HepG2 (cell line): ENCODE results near the gene RANBP6. TPM values are rescaled to one million over a fixed set of nuclear protein-coding genes. Genes with fewer than 3 reads are reported as not detected.

Source experiments
- ATAC-seq: fragments of 200-7000 bp; cut with Tn5 transposase; 3 replicates; pipeline ENCODE4 v1.9.1; 2020; ENCODE audit warnings: mild to moderate bottlenecking, moderate library complexity
- BruUV-seq: library from RNA; stranded (reverse); fragments of 400-500 nt; replicated peaks from 2 replicates; lab custom pipeline; 2021; lab: Mats Ljungman, UMichigan
- CTCF ChIA-PET: fragments of 300-600 bp; formaldehyde crosslinking; extraction: SDS; loops from one replicate; lab custom pipeline; 2021; ENCODE audit warnings: low total read pairs, inconsistent platforms, low intra/inter-chr PET ratio; lab: Yijun Ruan, JAX
- POLR2A ChIA-PET: fragments of 350-600 bp; sonication (Branson Sonifier 250); formaldehyde crosslinking; loops from one replicate; lab custom pipeline; 2020; ENCODE audit warnings: antibody characterized with exemption, inconsistent platforms; lab: Yijun Ruan, JAX
- DNase-seq: peaks from one replicate; pipeline ENCODE4 v3.0.0-alpha.2; 2015; ENCODE audit warnings: low spot score
- FAIRE-seq: peaks from 3 replicates; lab custom pipeline; 2011; peaks lifted over from hg19 to GRCh38; lab: Jason Lieb, UNC
- H2AFZ ChIP-seq: one replicate; pipeline ENCODE4 v1.6.1; 2011; ENCODE audit warnings: low read length, inconsistent platforms
- H3K27ac ChIP-seq: fragments of 300-600 bp; 3 replicates; pipeline ENCODE4 v1.8.0; 2011; ENCODE audit warnings: mixed run types, mild to moderate bottlenecking, mixed read lengths, low read length, inconsistent platforms; ENCODE audit not compliant: insufficient read depth; ENCODE audit errors: extremely low read length
- H3K27me3 ChIP-seq, 2 experiments: fragments of 200-600 bp in 1 of 2; 2 replicates in 1 of 2; 3 replicates in 1 of 2; pipeline versions ENCODE4 v1.6.0 to v1.8.0; 2011; ENCODE audit warnings: low read length in 2 of 2, mild to moderate bottlenecking in 2 of 2, moderate library complexity in 2 of 2, inconsistent platforms in 1 of 2; ENCODE audit not compliant: insufficient read depth in 2 of 2, control insufficient read depth in 1 of 2
- H3K36me3 ChIP-seq, 2 experiments: fragments of 200-600 bp in 1 of 2; replicated peaks in 1 of 2; 2 replicates in 1 of 2; 3 replicates in 1 of 2; pipeline versions ENCODE4 v1.5.1 to v1.8.0; 2011; ENCODE audit warnings: low read length in 2 of 2, inconsistent platforms in 1 of 2; ENCODE audit not compliant: insufficient read depth in 2 of 2, control insufficient read depth in 1 of 2
- H3K4me1 ChIP-seq: 2 replicates; pipeline ENCODE4 v1.5.1; 2012; ENCODE audit warnings: low read length, inconsistent platforms; ENCODE audit not compliant: insufficient read depth
- H3K4me2 ChIP-seq: 2 replicates; pipeline ENCODE4 v1.6.0; 2011; ENCODE audit warnings: low read depth, low read length, inconsistent platforms
- H3K4me3 ChIP-seq, 3 experiments: fragments of 200-600 bp in 1 of 3; sonication (generic), shearing (Covaris generic) in 1 of 3; replicated peaks in 1 of 3; 2 replicates each; pipeline ENCODE4 v1.5.1; 2011 to 2016; ENCODE audit warnings: low read length in 3 of 3, inconsistent platforms in 2 of 3, low read depth in 2 of 3, mild to moderate bottlenecking in 2 of 3, control low read depth in 1 of 3, mixed read lengths in 1 of 3; ENCODE audit not compliant: insufficient read depth in 1 of 3
- H3K79me2 ChIP-seq: one replicate; pipeline ENCODE4 v1.6.1; 2011; ENCODE audit warnings: low read length, inconsistent platforms; ENCODE audit not compliant: insufficient read depth
- H3K9ac ChIP-seq: 2 replicates; pipeline ENCODE4 v1.6.0; 2011; ENCODE audit warnings: mild to moderate bottlenecking, low read depth, low read length, inconsistent platforms; ENCODE audit not compliant: insufficient read depth
- H3K9me3 ChIP-seq: 2 replicates; pipeline ENCODE4 v1.5.1; 2012; ENCODE audit warnings: mild to moderate bottlenecking, low read length
- H4K20me1 ChIP-seq: 2 replicates; pipeline ENCODE4 v1.6.0; 2011; ENCODE audit warnings: inconsistent platforms, mild to moderate bottlenecking, low read length, moderate library complexity; ENCODE audit not compliant: insufficient read depth
- CBFB ChIP-seq: sonication (generic); formaldehyde crosslinking; IDR thresholded peaks from 2 replicates; pipeline ENCODE4 v1.4.0; 2020; ENCODE audit warnings: missing genetic modification reagents
- JDP2 ChIP-seq: sonication (generic); formaldehyde crosslinking; IDR thresholded peaks from 2 replicates; pipeline ENCODE4 v1.8.1; 2022; ENCODE audit warnings: missing genetic modification reagents, borderline replicate concordance
- MAFK ChIP-seq, 2 experiments: IDR thresholded peaks in 1 of 2; conservative IDR thresholded peaks in 1 of 2; 2 replicates each; pipeline ENCODE4 v1.6.1; 2011; ENCODE audit warnings: improper control_type of control experiment in 2 of 2, low read length in 2 of 2
- PTBP1 ChIP-seq: fragments of 200-400 bp; formaldehyde crosslinking; IDR thresholded peaks from 2 replicates; pipeline ENCODE4 v1.6.1; 2018; ENCODE audit warnings: low read length, low read depth; ENCODE audit not compliant: poor library complexity, severe bottlenecking
- RFX3 ChIP-seq: IDR thresholded peaks from 2 replicates; pipeline ENCODE4 v1.6.1; 2016; ENCODE audit warnings: missing biosample characterization, missing genetic modification reagents
- SNAI1 ChIP-seq: sonication (generic); formaldehyde crosslinking; IDR thresholded peaks from 2 replicates; pipeline ENCODE4 v1.5.0; 2020; ENCODE audit warnings: mild to moderate bottlenecking, missing genetic modification reagents, borderline replicate concordance
- SP2 ChIP-seq: sonication (generic); formaldehyde crosslinking; IDR thresholded peaks from 2 replicates; pipeline ENCODE4 v1.5.1; 2020; ENCODE audit warnings: mild to moderate bottlenecking, missing genetic modification reagents
- STAT5B ChIP-seq: sonication (generic); formaldehyde crosslinking; IDR thresholded peaks from 2 replicates; pipeline ENCODE4 v1.4.0; 2020; ENCODE audit warnings: missing genetic modification reagents
- TFDP1 ChIP-seq: IDR thresholded peaks from 2 replicates; pipeline ENCODE4 v1.6.1; 2016; ENCODE audit warnings: missing compliant biosample characterization, missing genetic modification reagents, borderline replicate concordance
- ZNF501 ChIP-seq: sonication (generic); formaldehyde crosslinking; IDR thresholded peaks from 2 replicates; pipeline ENCODE4 v1.5.1; 2020; ENCODE audit warnings: mild to moderate bottlenecking, moderate library complexity, missing genetic modification reagents
- ZNF639 ChIP-seq: conservative IDR thresholded peaks from 2 replicates; pipeline ENCODE4 v1.6.1; 2018; ENCODE audit warnings: missing genetic modification reagents
- ZNF737 ChIP-seq: sonication (generic); formaldehyde crosslinking; IDR thresholded peaks from 2 replicates; pipeline ENCODE4 v1.5.0; 2020; ENCODE audit warnings: missing genetic modification reagents, mild to moderate bottlenecking, borderline replicate concordance
- ZSCAN21 ChIP-seq: sonication (generic); formaldehyde crosslinking; IDR thresholded peaks from 2 replicates; pipeline ENCODE4 v1.8.0; 2022; ENCODE audit warnings: mild to moderate bottlenecking, missing genetic modification reagents, moderate library complexity, borderline replicate concordance
- WGBS: methylation state at CpG from one replicate; pipeline ENCODE4 v1.1.6; 2017; ENCODE audit warnings: low lambda C conversion rate; 5-methylcytosine and 5-hydroxymethylcytosine counted together
- in situ Hi-C: cut with HindIII; loops from 2 replicates; pipeline ENCODE4 v1.10.0; 2017; ENCODE audit warnings: low pct_unique_long_range_greater_than_20kb; ENCODE audit not compliant: extremely low pct_ligation_motif_present
- intact Hi-C: fragments of 100-400 bp; cut with micrococcal nuclease; formaldehyde crosslinking; loops from one replicate; pipeline ENCODE4 v1.10.0; 2022; ENCODE audit not compliant: unreplicated experiment
- polyA plus RNA-seq, 8 experiments: library from polyadenylated mRNA; depleted of rRNA in 3 of 8; stranded (reverse) in 7 of 8; unstranded in 1 of 8; fragments of >200 nt; fragmentation: Illumina TruSeq in 4 of 8; extraction: Trizol in 4 of 8; gene quantifications; 2 replicates each; pipeline versions ENCODE4 v1.2.1 to v1.2.3, GENCODE V29; 2011 to 2016; ENCODE audit warnings: low read depth in 4 of 8, missing spikeins in 1 of 8, mixed read lengths in 1 of 8; ENCODE audit not compliant: insufficient read depth in 1 of 8
- total RNA-seq, 5 experiments: library from RNA; depleted of rRNA; stranded (reverse); fragments of >200 nt; fragmentation: Illumina TruSeq; extraction: Trizol; gene quantifications; 2 replicates each; pipeline ENCODE4 v1.2.3, GENCODE V29; 2016; ENCODE audit warnings: low read depth in 1 of 5
- TF ChIP-seq, protein P1 (sequence below): sonication (generic); formaldehyde crosslinking; IDR thresholded peaks from 2 replicates; pipeline ENCODE4 v1.4.0; 2020; ENCODE audit warnings: missing genetic modification reagents
- TF ChIP-seq, protein P2 (sequence below): sonication (generic); formaldehyde crosslinking; conservative IDR thresholded peaks from 2 replicates; pipeline ENCODE4 v1.4.0; 2020; ENCODE audit warnings: missing genetic modification reagents

Gene RANBP6
- total and polyA plus RNA-seq, 2 of the 13 experiments (the other 11 are each of a cell fraction or from before 2014, with no cell fraction given): 7.5 to 26.0 TPM

GRCh38 chr9:6047020-6047419, 31.6 kb upstream of the RANBP6 start:
- Histone ChIP-seq H3K27ac (no peak overlapping the region), H3K27me3 (0 out of 5 replicates have a peak, but pooled peaks cover 0 to 6% of the 10 kb centered on the region in 2 experiments), H3K79me2 (no peaks in the 10 kb centered on the region), H3K4me2 (no peak overlapping the region), H4K20me1 (no peaks in the 10 kb centered on the region), H3K9me3 (no peaks in the 10 kb centered on the region), H3K9ac (no peak overlapping the region), H3K36me3 (no peaks in the 10 kb centered on the region), H3K4me3 (no peak overlapping the region), H2AFZ (no peak overlapping the region), H3K4me1 (peaks cover 7% of the 10 kb centered on the region; the same call in 1 of the 2 replicates)
- ATAC-seq: no peak
- BruUV-seq: no TSS peak
- ChIA-PET POLR2A (no interaction called here), CTCF (no interaction called here)
- intact Hi-C loops: no loop called here
- in situ Hi-C loops: loop anchor here (5.0 kb wide), 1 partner anchor 160 kb away; no protein-coding TSS in a partner anchor
- no peak for DNase-seq
- FAIRE-seq: no peak
- 25% methylated on average over 4 of the region's 4 CpGs for WGBS
- TF ChIP-seq MAFK (conservative IDR thresholded peaks at IDR 0.05 in 1 of 2, IDR thresholded peaks at IDR 0.05 in 1 of 2; ENCODE audit: low read length in 2 of 2) (no peak), ZNF639 (CRISPR knock-in tag) (no peak), CBFB (CRISPR knock-in tag) (no peak), STAT5B (CRISPR knock-in tag) (no peak), JDP2 (no peak), ZNF501 (CRISPR knock-in tag) (no peak), ZSCAN21 (CRISPR knock-in tag) (no peak), ZNF737 (CRISPR knock-in tag) (no peak), RFX3 (CRISPR knock-in tag) (no peak), TFDP1 (no peak), SP2 (no peak), PTBP1 (no peak), SNAI1 (no peak)
- TF ChIP-seq, protein P1, sequence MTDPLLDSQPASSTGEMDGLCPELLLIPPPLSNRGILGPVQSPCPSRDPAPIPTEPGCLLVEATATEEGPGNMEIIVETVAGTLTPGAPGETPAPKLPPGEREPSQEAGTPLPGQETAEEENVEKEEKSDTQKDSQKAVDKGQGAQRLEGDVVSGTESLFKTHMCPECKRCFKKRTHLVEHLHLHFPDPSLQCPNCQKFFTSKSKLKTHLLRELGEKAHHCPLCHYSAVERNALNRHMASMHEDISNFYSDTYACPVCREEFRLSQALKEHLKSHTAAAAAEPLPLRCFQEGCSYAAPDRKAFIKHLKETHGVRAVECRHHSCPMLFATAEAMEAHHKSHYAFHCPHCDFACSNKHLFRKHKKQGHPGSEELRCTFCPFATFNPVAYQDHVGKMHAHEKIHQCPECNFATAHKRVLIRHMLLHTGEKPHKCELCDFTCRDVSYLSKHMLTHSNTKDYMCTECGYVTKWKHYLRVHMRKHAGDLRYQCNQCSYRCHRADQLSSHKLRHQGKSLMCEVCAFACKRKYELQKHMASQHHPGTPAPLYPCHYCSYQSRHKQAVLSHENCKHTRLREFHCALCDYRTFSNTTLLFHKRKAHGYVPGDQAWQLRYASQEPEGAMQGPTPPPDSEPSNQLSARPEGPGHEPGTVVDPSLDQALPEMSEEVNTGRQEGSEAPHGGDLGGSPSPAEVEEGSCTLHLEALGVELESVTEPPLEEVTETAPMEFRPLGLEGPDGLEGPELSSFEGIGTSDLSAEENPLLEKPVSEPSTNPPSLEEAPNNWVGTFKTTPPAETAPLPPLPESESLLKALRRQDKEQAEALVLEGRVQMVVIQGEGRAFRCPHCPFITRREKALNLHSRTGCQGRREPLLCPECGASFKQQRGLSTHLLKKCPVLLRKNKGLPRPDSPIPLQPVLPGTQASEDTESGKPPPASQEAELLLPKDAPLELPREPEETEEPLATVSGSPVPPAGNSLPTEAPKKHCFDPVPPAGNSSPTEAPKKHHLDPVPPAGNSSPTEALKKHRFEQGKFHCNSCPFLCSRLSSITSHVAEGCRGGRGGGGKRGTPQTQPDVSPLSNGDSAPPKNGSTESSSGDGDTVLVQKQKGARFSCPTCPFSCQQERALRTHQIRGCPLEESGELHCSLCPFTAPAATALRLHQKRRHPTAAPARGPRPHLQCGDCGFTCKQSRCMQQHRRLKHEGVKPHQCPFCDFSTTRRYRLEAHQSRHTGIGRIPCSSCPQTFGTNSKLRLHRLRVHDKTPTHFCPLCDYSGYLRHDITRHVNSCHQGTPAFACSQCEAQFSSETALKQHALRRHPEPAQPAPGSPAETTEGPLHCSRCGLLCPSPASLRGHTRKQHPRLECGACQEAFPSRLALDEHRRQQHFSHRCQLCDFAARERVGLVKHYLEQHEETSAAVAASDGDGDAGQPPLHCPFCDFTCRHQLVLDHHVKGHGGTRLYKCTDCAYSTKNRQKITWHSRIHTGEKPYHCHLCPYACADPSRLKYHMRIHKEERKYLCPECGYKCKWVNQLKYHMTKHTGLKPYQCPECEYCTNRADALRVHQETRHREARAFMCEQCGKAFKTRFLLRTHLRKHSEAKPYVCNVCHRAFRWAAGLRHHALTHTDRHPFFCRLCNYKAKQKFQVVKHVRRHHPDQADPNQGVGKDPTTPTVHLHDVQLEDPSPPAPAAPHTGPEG: no peak
- TF ChIP-seq, protein P2, sequence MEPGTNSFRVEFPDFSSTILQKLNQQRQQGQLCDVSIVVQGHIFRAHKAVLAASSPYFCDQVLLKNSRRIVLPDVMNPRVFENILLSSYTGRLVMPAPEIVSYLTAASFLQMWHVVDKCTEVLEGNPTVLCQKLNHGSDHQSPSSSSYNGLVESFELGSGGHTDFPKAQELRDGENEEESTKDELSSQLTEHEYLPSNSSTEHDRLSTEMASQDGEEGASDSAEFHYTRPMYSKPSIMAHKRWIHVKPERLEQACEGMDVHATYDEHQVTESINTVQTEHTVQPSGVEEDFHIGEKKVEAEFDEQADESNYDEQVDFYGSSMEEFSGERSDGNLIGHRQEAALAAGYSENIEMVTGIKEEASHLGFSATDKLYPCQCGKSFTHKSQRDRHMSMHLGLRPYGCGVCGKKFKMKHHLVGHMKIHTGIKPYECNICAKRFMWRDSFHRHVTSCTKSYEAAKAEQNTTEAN (CRISPR knock-in tag): no peak
